GM12878 (cell line): Measurements from ENCODE around the gene NFS1. TPM values are rescaled to one million over a fixed set of nuclear protein-coding genes. Genes with fewer than 3 reads are reported as not detected.

Experiments
- BACH1 ChIP-seq: fragments of 450-650 bp; IDR thresholded peaks from 2 replicates; pipeline ENCODE4 v1.6.1; 2017; ENCODE audit warnings: mild to moderate bottlenecking, borderline replicate concordance
- BHLHE40 ChIP-seq, 2 experiments: fragments of 450-650 bp in 1 of 2; IDR thresholded peaks; 2 replicates each; pipeline ENCODE4 v1.6.1; 2011 to 2017; ENCODE audit warnings: low read depth in 2 of 2, borderline replicate concordance in 1 of 2, improper control_type of control experiment in 1 of 2, low read length in 1 of 2, mild to moderate bottlenecking in 1 of 2
- IKZF2 ChIP-seq, 2 experiments: fragments of 450-650 bp; IDR thresholded peaks; 2 replicates each; pipeline ENCODE4 v1.6.1; 2017; ENCODE audit warnings: mild to moderate bottlenecking in 2 of 2, moderate library complexity in 2 of 2
- IRF4 ChIP-seq: IDR thresholded peaks from 2 replicates; pipeline ENCODE4 v1.6.1; 2011; ENCODE audit warnings: low read depth, low read length
- JUNB ChIP-seq: IDR thresholded peaks from 2 replicates; pipeline ENCODE4 v1.6.1; 2016; ENCODE audit warnings: antibody characterized with exemption, mild to moderate bottlenecking
- KDM1A ChIP-seq: fragments of 200-600 bp; sonication (generic); IDR thresholded peaks from 2 replicates; pipeline ENCODE4 v1.6.1; 2016; ENCODE audit warnings: borderline replicate concordance
- POLR2AphosphoS5 ChIP-seq: IDR thresholded peaks from 2 replicates; pipeline ENCODE4 v1.6.1; 2011; ENCODE audit warnings: mild to moderate bottlenecking, low read length, inconsistent platforms
- POU2F2 ChIP-seq: IDR thresholded peaks from 3 replicates; pipeline ENCODE4 v1.6.1; 2011; ENCODE audit warnings: low read depth, mild to moderate bottlenecking, low read length, borderline replicate concordance
- REST ChIP-seq: IDR thresholded peaks from 2 replicates; pipeline ENCODE4 v1.6.1; 2012; ENCODE audit warnings: mild to moderate bottlenecking, low read depth, low read length
- YBX1 ChIP-seq: fragments of 450-650 bp; IDR thresholded peaks from 2 replicates; pipeline ENCODE4 v1.6.1; 2016; ENCODE audit warnings: antibody characterized with exemption
- ZNF207 ChIP-seq: fragments of 450-650 bp; IDR thresholded peaks from 2 replicates; pipeline ENCODE4 v1.6.1; 2014; ENCODE audit warnings: antibody characterized with exemption, mild to moderate bottlenecking, borderline replicate concordance
- polyA plus RNA-seq, 11 experiments: library from polyadenylated mRNA; depleted of rRNA in 4 of 11; unstranded in 6 of 11; stranded (reverse) in 5 of 11; fragments of >200 nt; fragmentation: Nextera tagmentation in 4 of 11; fragmentation: Illumina TruSeq in 1 of 11; extraction: Ambion mirVana in 4 of 11; extraction: Trizol in 1 of 11; gene quantifications; 1 replicate in 1 of 11; 2 replicates in 10 of 11; pipeline versions ENCODE4 v1.2.1 to v1.2.3, GENCODE V29; 2011 to 2016; ENCODE audit warnings: inconsistent platforms in 2 of 11, missing spikeins in 2 of 11, low read depth in 1 of 11
- total RNA-seq, 4 experiments: library from RNA; depleted of rRNA in 3 of 4; stranded (reverse); fragments of >200 nt in 3 of 4; fragmentation: Illumina TruSeq in 1 of 4; extraction: Trizol in 1 of 4; gene quantifications; 2 replicates each; pipeline versions ENCODE4 v1.2.1 to v1.2.3, GENCODE V29; 2013 to 2021
- TF ChIP-seq, protein P1 (sequence below), 3 experiments: IDR thresholded peaks in 2 of 3; conservative IDR thresholded peaks in 1 of 3; 2 replicates each; pipeline ENCODE4 v1.5.1; 2011; ENCODE audit warnings: low read depth in 3 of 3, low read length in 3 of 3, mild to moderate bottlenecking in 3 of 3, control low read depth in 2 of 3, moderate library complexity in 2 of 3, inconsistent platforms in 1 of 3, mixed read lengths in 1 of 3; ENCODE audit not compliant: control insufficient read depth in 2 of 3, insufficient read depth in 1 of 3; ENCODE audit errors: extremely low read depth in 1 of 3
- TF ChIP-seq, protein P2 (sequence below): IDR thresholded peaks from 2 replicates; pipeline ENCODE4 v1.6.1; 2012; ENCODE audit warnings: low read length, inconsistent platforms

The NFS1 gene
- total and polyA plus RNA-seq, 10 of the 15 experiments (the other 5 are each of a cell fraction or from before 2014, with no cell fraction given), result 9.2 to 74.1 (median 38.6) TPM

DNA sequence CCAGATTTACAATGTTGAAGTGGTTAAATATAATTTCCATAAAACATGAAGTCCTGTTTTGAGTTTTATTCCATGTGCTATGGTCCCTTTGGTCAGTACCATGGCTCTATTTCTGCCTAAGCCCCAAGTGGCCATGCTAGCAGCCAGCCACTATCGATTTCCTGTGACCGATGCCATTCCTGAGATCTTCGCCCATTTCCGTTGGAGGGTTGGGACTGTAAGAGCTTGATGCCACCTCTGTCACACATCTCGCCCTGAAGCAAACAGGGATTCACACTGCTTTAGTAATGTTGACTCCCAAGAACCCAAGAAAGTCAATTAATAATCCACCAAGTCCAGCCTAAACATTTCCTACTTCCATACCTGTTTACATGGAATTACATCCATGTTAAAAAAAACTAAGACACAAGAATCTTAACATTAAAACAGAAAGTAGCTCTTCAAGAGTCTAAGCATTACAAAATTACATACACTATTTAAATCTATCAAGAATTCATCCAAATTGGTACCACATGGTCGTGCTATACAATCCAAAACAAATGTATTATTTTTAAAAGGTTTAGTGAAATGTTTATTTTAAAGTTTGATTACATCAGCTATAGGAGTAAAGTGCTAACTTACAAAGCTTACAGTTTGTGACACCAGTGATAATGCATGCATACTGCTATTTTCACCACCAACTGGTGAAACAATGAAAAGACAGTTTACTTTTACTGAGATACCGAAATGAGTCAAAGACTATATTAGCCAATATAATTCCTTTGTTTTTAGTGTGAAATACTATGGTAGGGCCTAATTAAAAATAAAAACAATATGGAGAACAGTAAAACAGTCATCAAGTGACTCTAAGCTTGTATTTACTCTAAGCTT is 40.4 kb upstream of the NFS1 start (continued):
- TF ChIP-seq IRF4 (0 out of 2 replicates have a peak, but pooled peaks have one; percentile 26), REST (no peak), KDM1A (no peak), JUNB (peak; percentile 47), POLR2AphosphoS5 (peak; percentile 63; the same call in 1 of the 2 replicates), POU2F2 (peak; percentile 81; the same call in 1 of the 3 replicates), BACH1 (peak; percentile 36; the same call in 1 of the 2 replicates), IKZF2 (IDR thresholded peaks at IDR 0.05) (peak in 1 of 2 experiments; percentile 12; a peak in 1 of 4 replicates), BHLHE40 (IDR thresholded peaks at IDR 0.05; ENCODE audit: borderline replicate concordance in 1 of 2, low read depth in 2 of 2, low read length in 1 of 2) (no peak), ZNF207 (no peak), YBX1 (no peak)
- TF ChIP-seq, protein P1, sequence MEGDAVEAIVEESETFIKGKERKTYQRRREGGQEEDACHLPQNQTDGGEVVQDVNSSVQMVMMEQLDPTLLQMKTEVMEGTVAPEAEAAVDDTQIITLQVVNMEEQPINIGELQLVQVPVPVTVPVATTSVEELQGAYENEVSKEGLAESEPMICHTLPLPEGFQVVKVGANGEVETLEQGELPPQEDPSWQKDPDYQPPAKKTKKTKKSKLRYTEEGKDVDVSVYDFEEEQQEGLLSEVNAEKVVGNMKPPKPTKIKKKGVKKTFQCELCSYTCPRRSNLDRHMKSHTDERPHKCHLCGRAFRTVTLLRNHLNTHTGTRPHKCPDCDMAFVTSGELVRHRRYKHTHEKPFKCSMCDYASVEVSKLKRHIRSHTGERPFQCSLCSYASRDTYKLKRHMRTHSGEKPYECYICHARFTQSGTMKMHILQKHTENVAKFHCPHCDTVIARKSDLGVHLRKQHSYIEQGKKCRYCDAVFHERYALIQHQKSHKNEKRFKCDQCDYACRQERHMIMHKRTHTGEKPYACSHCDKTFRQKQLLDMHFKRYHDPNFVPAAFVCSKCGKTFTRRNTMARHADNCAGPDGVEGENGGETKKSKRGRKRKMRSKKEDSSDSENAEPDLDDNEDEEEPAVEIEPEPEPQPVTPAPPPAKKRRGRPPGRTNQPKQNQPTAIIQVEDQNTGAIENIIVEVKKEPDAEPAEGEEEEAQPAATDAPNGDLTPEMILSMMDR (IDR thresholded peaks at IDR 0.05 in 2 of 3, conservative IDR thresholded peaks at IDR 0.05 in 1 of 3; ENCODE audit: control insufficient read depth in 2 of 3, extremely low read depth in 1 of 3, insufficient read depth in 1 of 3, low read depth in 3 of 3, low read length in 3 of 3), result peak; percentile 3 to 46 (median 34); a peak in 3 of 6 replicates
- TF ChIP-seq, protein P2, sequence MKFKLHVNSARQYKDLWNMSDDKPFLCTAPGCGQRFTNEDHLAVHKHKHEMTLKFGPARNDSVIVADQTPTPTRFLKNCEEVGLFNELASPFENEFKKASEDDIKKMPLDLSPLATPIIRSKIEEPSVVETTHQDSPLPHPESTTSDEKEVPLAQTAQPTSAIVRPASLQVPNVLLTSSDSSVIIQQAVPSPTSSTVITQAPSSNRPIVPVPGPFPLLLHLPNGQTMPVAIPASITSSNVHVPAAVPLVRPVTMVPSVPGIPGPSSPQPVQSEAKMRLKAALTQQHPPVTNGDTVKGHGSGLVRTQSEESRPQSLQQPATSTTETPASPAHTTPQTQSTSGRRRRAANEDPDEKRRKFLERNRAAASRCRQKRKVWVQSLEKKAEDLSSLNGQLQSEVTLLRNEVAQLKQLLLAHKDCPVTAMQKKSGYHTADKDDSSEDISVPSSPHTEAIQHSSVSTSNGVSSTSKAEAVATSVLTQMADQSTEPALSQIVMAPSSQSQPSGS, result no peak
